IMR-90 (cell line): ENCODE measurements around the gene KLHL3. TPM values are rescaled to one million over a fixed set of nuclear protein-coding genes. Genes with fewer than 3 reads are reported as not detected.

ENCODE experiments used
- ATAC-seq: fragments of 200-7000 bp; cut with Tn5 transposase; 2 replicates; pipeline ENCODE4 v1.9.1; 2020; ENCODE audit warnings: low read depth, mild to moderate bottlenecking, moderate library complexity
- BruUV-seq: library from RNA; stranded (reverse); fragments of 400-500 nt; replicated peaks from 2 replicates; lab custom pipeline; 2021; lab: Mats Ljungman, UMichigan
- CTCF ChIA-PET: fragments of 300-600 bp; formaldehyde crosslinking; extraction: SDS; loops from one replicate; lab custom pipeline; 2021; ENCODE audit warnings: antibody characterized with exemption; lab: Yijun Ruan, JAX
- POLR2A ChIA-PET: fragments of 300-600 bp; sonication (Branson Sonifier 250); formaldehyde crosslinking; loops from one replicate; lab custom pipeline; 2022; ENCODE audit warnings: antibody characterized with exemption; ENCODE audit not compliant: unreplicated experiment; lab: Charles Lee
- DNase-seq: peaks from one replicate; pipeline ENCODE4 v3.0.0; 2013
- H2AFZ ChIP-seq: replicated peaks from 2 replicates; pipeline ENCODE3; 2013; ENCODE audit warnings: low read length, mild to moderate bottlenecking; ENCODE audit not compliant: poor library complexity
- H2AK5ac ChIP-seq: 2 replicates; pipeline ENCODE4 v1.6.1; 2013; ENCODE audit warnings: low read depth, low read length, inconsistent platforms
- H2AK9ac ChIP-seq: replicated peaks from 2 replicates; pipeline ENCODE3; 2013; ENCODE audit warnings: mild to moderate bottlenecking, low read depth, low read length, moderate library complexity; ENCODE audit not compliant: poor library complexity
- H2BK120ac ChIP-seq: 2 replicates; pipeline ENCODE4 v1.6.1; 2013; ENCODE audit warnings: low read depth, low read length, inconsistent platforms
- H2BK15ac ChIP-seq: 3 replicates; pipeline ENCODE4 v1.6.1; 2013; ENCODE audit warnings: low read depth, low read length, inconsistent platforms
- H2BK20ac ChIP-seq: 2 replicates; pipeline ENCODE4 v1.6.1; 2013; ENCODE audit warnings: low read depth, mild to moderate bottlenecking, inconsistent platforms, low read length, moderate library complexity
- H2BK5ac ChIP-seq: 2 replicates; pipeline ENCODE4 v1.6.1; 2013; ENCODE audit warnings: mild to moderate bottlenecking, low read depth, low read length, inconsistent platforms; ENCODE audit not compliant: poor library complexity, severe bottlenecking
- H3K14ac ChIP-seq: replicated peaks from 2 replicates; pipeline ENCODE4 v1.6.1; 2013; ENCODE audit warnings: low read depth, low read length, inconsistent platforms
- H3K18ac ChIP-seq: 2 replicates; pipeline ENCODE4 v1.6.1; 2013; ENCODE audit warnings: low read depth, low read length, control low read depth
- H3K23ac ChIP-seq: 2 replicates; pipeline ENCODE4 v1.6.1; 2013; ENCODE audit warnings: low read depth, low read length, inconsistent platforms
- H3K27ac ChIP-seq: 2 replicates; pipeline ENCODE4 v1.5.1; 2013; ENCODE audit warnings: mild to moderate bottlenecking, control low read depth, low read length; ENCODE audit not compliant: insufficient read depth
- H3K27me3 ChIP-seq: 2 replicates; pipeline ENCODE4 v1.6.1; 2013; ENCODE audit warnings: low read length; ENCODE audit not compliant: control insufficient read depth, insufficient read depth
- H3K36me3 ChIP-seq: 2 replicates; pipeline ENCODE4 v1.6.1; 2013; ENCODE audit warnings: low read length, mixed read lengths; ENCODE audit not compliant: control insufficient read depth, insufficient read depth
- H3K4ac ChIP-seq: 2 replicates; pipeline ENCODE4 v1.6.1; 2013; ENCODE audit warnings: low read depth, low read length, inconsistent platforms
- H3K4me1 ChIP-seq: 2 replicates; pipeline ENCODE4 v1.6.1; 2013; ENCODE audit warnings: low read length, mixed read lengths; ENCODE audit not compliant: control insufficient read depth, insufficient read depth
- H3K4me2 ChIP-seq: 2 replicates; pipeline ENCODE4 v1.6.1; 2013; ENCODE audit warnings: low read depth, mild to moderate bottlenecking, control low read depth, low read length, moderate library complexity
- H3K4me3 ChIP-seq: 2 replicates; pipeline ENCODE4 v1.5.1; 2013; ENCODE audit warnings: low read depth, mild to moderate bottlenecking, control low read depth, low read length, moderate library complexity; ENCODE audit not compliant: insufficient read depth
- H3K56ac ChIP-seq: 2 replicates; pipeline ENCODE4 v1.6.1; 2013; ENCODE audit warnings: low read length, inconsistent platforms; ENCODE audit not compliant: insufficient read depth; ENCODE audit errors: extremely low read depth
- H3K79me1 ChIP-seq, 2 experiments: 2 replicates each; pipeline ENCODE4 v1.6.1; 2013; ENCODE audit warnings: low read length in 2 of 2, inconsistent platforms in 1 of 2, low read depth in 1 of 2
- H3K9ac ChIP-seq: 2 replicates; pipeline ENCODE4 v1.6.1; 2013; ENCODE audit warnings: low read depth, low read length, control low read depth
- H3K9me1 ChIP-seq: 2 replicates; pipeline ENCODE4 v1.6.1; 2013; ENCODE audit warnings: low read length, inconsistent platforms; ENCODE audit not compliant: insufficient read depth
- H3K9me3 ChIP-seq: 2 replicates; pipeline ENCODE4 v1.6.1; 2013; ENCODE audit warnings: low read length; ENCODE audit not compliant: control insufficient read depth, insufficient read depth
- H4K20me1 ChIP-seq: 2 replicates; pipeline ENCODE4 v1.6.1; 2013; ENCODE audit warnings: low read length, inconsistent platforms; ENCODE audit not compliant: insufficient read depth
- H4K5ac ChIP-seq: 2 replicates; pipeline ENCODE4 v1.6.1; 2013; ENCODE audit warnings: mild to moderate bottlenecking, low read depth, low read length, control low read depth
- H4K8ac ChIP-seq, 2 experiments: 2 replicates each; pipeline ENCODE4 v1.6.1; 2013; ENCODE audit warnings: low read depth in 2 of 2, low read length in 2 of 2, control low read depth in 1 of 2, inconsistent platforms in 1 of 2
- H4K91ac ChIP-seq: 2 replicates; pipeline ENCODE4 v1.6.1; 2013; ENCODE audit warnings: low read depth, low read length, inconsistent platforms; ENCODE audit not compliant: insufficient read depth
- BHLHE40 ChIP-seq: fragments of 150-350 bp; IDR thresholded peaks from 2 replicates; pipeline ENCODE4 v1.6.1; 2016; ENCODE audit warnings: mild to moderate bottlenecking, low read depth, low read length
- CEBPB ChIP-seq: IDR thresholded peaks from 2 replicates; pipeline ENCODE4 v1.6.1; 2012; ENCODE audit warnings: low read depth, low read length, improper control_type of control experiment
- CHD1 ChIP-seq: IDR thresholded peaks from 2 replicates; pipeline ENCODE4 v1.6.1; 2012; ENCODE audit warnings: low read depth, low read length, improper control_type of control experiment
- CTCF ChIP-seq: conservative IDR thresholded peaks from 2 replicates; pipeline ENCODE4 v1.5.1; 2012; ENCODE audit warnings: mild to moderate bottlenecking, low read depth, low read length, improper control_type of control experiment
- ELK1 ChIP-seq: fragments of 150-350 bp; IDR thresholded peaks from 2 replicates; pipeline ENCODE4 v1.6.1; 2016; ENCODE audit warnings: low read depth, mild to moderate bottlenecking, low read length, moderate library complexity, borderline replicate concordance
- FOS ChIP-seq: fragments of 150-350 bp; IDR thresholded peaks from 2 replicates; pipeline ENCODE4 v1.6.1; 2016; ENCODE audit warnings: low read depth, low read length
- MAFK ChIP-seq: IDR thresholded peaks from 2 replicates; pipeline ENCODE4 v1.6.1; 2012; ENCODE audit warnings: low read depth, low read length, improper control_type of control experiment
- MAZ ChIP-seq: IDR thresholded peaks from 2 replicates; pipeline ENCODE4 v1.6.1; 2012; ENCODE audit warnings: low read depth, mild to moderate bottlenecking, low read length, improper control_type of control experiment, moderate library complexity, borderline replicate concordance
- MXI1 ChIP-seq: IDR thresholded peaks from 2 replicates; pipeline ENCODE4 v1.6.1; 2012; ENCODE audit warnings: low read depth, mild to moderate bottlenecking, low read length, moderate library complexity, borderline replicate concordance
- NFE2L2 ChIP-seq: fragments of 150-350 bp; IDR thresholded peaks from 2 replicates; pipeline ENCODE4 v1.6.1; 2016; ENCODE audit warnings: low read depth, mild to moderate bottlenecking, low read length
- POLR2A ChIP-seq: IDR thresholded peaks from 2 replicates; pipeline ENCODE4 v1.6.1; 2012; ENCODE audit warnings: mild to moderate bottlenecking, low read depth, low read length
- RAD21 ChIP-seq: IDR thresholded peaks from 2 replicates; pipeline ENCODE4 v1.6.1; 2012; ENCODE audit warnings: low read length, improper control_type of control experiment
- RCOR1 ChIP-seq: IDR thresholded peaks from 2 replicates; pipeline ENCODE4 v1.6.1; 2012; ENCODE audit warnings: mild to moderate bottlenecking, low read length, improper control_type of control experiment; ENCODE audit not compliant: insufficient replicate concordance
- RFX5 ChIP-seq: IDR thresholded peaks from 2 replicates; pipeline ENCODE4 v1.8.0; 2012; ENCODE audit warnings: low read depth, mild to moderate bottlenecking, low read length, moderate library complexity
- SMC3 ChIP-seq: fragments of 150-350 bp; IDR thresholded peaks from 2 replicates; pipeline ENCODE4 v1.6.1; 2016; ENCODE audit warnings: low read depth, mild to moderate bottlenecking, antibody characterized with exemption, low read length, moderate library complexity
- WGBS, 2 experiments: methylation state at CpG; one replicate each; pipeline versions ENCODE4 v1.1.5 to v1.1.7; 2013; ENCODE audit warnings: missing lambda C conversion rate in 2 of 2; ENCODE audit not compliant: insufficient read length in 1 of 2; ENCODE audit errors: extremely low coverage in 2 of 2; 5-methylcytosine and 5-hydroxymethylcytosine counted together
- dilution Hi-C: fragments of 300-500 bp; cut with HindIII; formaldehyde crosslinking; loops from one replicate; pipeline ENCODE4 v1.14.3; 2018; ENCODE audit warnings: low sequenced_read_pairs; ENCODE audit not compliant: unreplicated experiment
- in situ Hi-C: fragments of 300-500 bp; cut with MboI; formaldehyde crosslinking; loops from 3 replicates; pipeline ENCODE4 v1.14.3; 2019; ENCODE audit warnings: low sequenced_read_pairs, inconsistent platforms, mixed read lengths
- intact Hi-C: fragments of 100-400 bp; cut with micrococcal nuclease; formaldehyde crosslinking; loops from 2 replicates; pipeline ENCODE4 v1.10.0; 2022
- polyA plus RNA-seq, 3 experiments: library from polyadenylated mRNA; depleted of rRNA; stranded (reverse); fragments of >200 nt; gene quantifications; 2 replicates each; pipeline ENCODE4 v1.2.3, GENCODE V29; 2012; ENCODE audit warnings: low replicate concordance in 1 of 3
- total RNA-seq: library from RNA; depleted of rRNA; stranded (reverse); fragments of >200 nt; gene quantifications from 2 replicates; pipeline ENCODE4 v1.2.3, GENCODE V29; 2012
- TF ChIP-seq, protein P1 (sequence below): fragments of 150-350 bp; IDR thresholded peaks from 2 replicates; pipeline ENCODE4 v1.6.1; 2017; ENCODE audit warnings: mild to moderate bottlenecking, antibody characterized with exemption, low read length, low read depth

KLHL3 gene
- total and polyA plus RNA-seq, 2 of the 4 experiments (the other 2 are of a cell fraction): 2.3 to 4.1 TPM

- ChIA-PET CTCF (no interaction called here), POLR2A (no interaction called here)
- no peak overlapping the region for H3K23ac ChIP-seq
- H3K14ac ChIP-seq: no peak overlapping the region
- H2BK15ac ChIP-seq: no peak overlapping the region
- DNase-seq (no peak), ATAC-seq (no peak)
- in situ Hi-C loops (no loop called here), dilution Hi-C loops (no loop called here), intact Hi-C loops (no loop called here)
- no peak overlapping the region for H3K9ac ChIP-seq
- no peak overlapping the region for H3K4ac ChIP-seq
- H3K18ac ChIP-seq: no peak overlapping the region
- H3K9me3 ChIP-seq: no peaks in the 10 kb centered on the region
- no peak overlapping the region for H2BK20ac ChIP-seq
- H4K91ac ChIP-seq: no peak overlapping the region
- no peaks in the 10 kb centered on the region for H3K4me1 ChIP-seq
- H4K5ac ChIP-seq: no peak overlapping the region
- no peaks in the 10 kb centered on the region for H3K36me3 ChIP-seq
- TF ChIP-seq NFE2L2: no peak
- TF ChIP-seq POLR2A: no peak
- TF ChIP-seq FOS: no peak
- no peak for TF ChIP-seq ELK1
- TF ChIP-seq MAFK: no peak
- no peak for TF ChIP-seq MAZ
- no peak for TF ChIP-seq BHLHE40
- no peak for TF ChIP-seq MXI1
- TF ChIP-seq CEBPB: no peak
- no peak for TF ChIP-seq RCOR1
- no peak for TF ChIP-seq CHD1
- TF ChIP-seq CTCF: no peak
- TF ChIP-seq SMC3: no peak
- TF ChIP-seq, protein P1, sequence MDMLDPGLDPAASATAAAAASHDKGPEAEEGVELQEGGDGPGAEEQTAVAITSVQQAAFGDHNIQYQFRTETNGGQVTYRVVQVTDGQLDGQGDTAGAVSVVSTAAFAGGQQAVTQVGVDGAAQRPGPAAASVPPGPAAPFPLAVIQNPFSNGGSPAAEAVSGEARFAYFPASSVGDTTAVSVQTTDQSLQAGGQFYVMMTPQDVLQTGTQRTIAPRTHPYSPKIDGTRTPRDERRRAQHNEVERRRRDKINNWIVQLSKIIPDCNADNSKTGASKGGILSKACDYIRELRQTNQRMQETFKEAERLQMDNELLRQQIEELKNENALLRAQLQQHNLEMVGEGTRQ: no peak
- TF ChIP-seq RFX5: no peak
- no peak for TF ChIP-seq RAD21
- H2AFZ ChIP-seq: no peak overlapping the region
- no peak overlapping the region for H2AK9ac ChIP-seq
- H3K4me3 ChIP-seq: no peak overlapping the region
- H2BK120ac ChIP-seq: no peak overlapping the region
- no peaks in the 10 kb centered on the region for H3K27me3 ChIP-seq
- BruUV-seq: no TSS peak
- WGBS, 2 experiments: 100% methylated on average over 1 of the region's 3 CpGs; no CpG with 5 or more reads in 1 of the 2 experiments
- H4K8ac ChIP-seq: no peak overlapping the region
- H4K20me1 ChIP-seq: no peaks in the 10 kb centered on the region
- no peak overlapping the region for H2AK5ac ChIP-seq
- H3K56ac ChIP-seq: no peak overlapping the region
- no peaks in the 10 kb centered on the region; the same call in 1 of the 2 replicates for H3K9me1 ChIP-seq
- H3K4me2 ChIP-seq: no peak overlapping the region
- no peak overlapping the region for H2BK5ac ChIP-seq
- no peak overlapping the region for H3K27ac ChIP-seq
- H3K79me1 ChIP-seq: no peaks in the 10 kb centered on the region
These were observed 51.1 kb downstream of the KLHL3 start for GRCh38 chr5:137684761-137685160.
